Measurements from ENCODE around the gene RNFT2.
"Not testable (repeated sequence)": the region's sequence is repeated elsewhere in the genome, so short reads cannot be mapped to it uniquely, and the experiment has no call there.

RNFT2 gene

GRCh38 chr12:116808113-116809105 is 70.3 kb downstream of the RNFT2 start:
- no peak overlapping the region for H3K4me3 Mint-ChIP-seq
- no peaks in the 10 kb centered on the region for H3K36me3 Mint-ChIP-seq (ENCODE audit: low read depth)
- H3K4me1 Mint-ChIP-seq (ENCODE audit: low read depth), result peaks cover under 1% of the 10 kb centered on the region
- H3K9me3 Mint-ChIP-seq, result no peaks in the 10 kb centered on the region
- no peak overlapping the region for H3K27ac Mint-ChIP-seq
- no peaks in the 10 kb centered on the region for H3K27me3 Mint-ChIP-seq

- no peak overlapping the region for H3K27ac Mint-ChIP-seq
- H3K36me3 Mint-ChIP-seq (ENCODE audit: low read depth), result no peaks in the 10 kb centered on the region
- H3K4me1 Mint-ChIP-seq (ENCODE audit: low read depth), result peaks cover 4% of the 10 kb centered on the region
- no peak overlapping the region for H3K4me3 Mint-ChIP-seq
- no peaks in the 10 kb centered on the region for H3K9me3 Mint-ChIP-seq
- H3K27me3 Mint-ChIP-seq, result no peaks in the 10 kb centered on the region
Observed at GRCh38 chr12:116812238-116812637, 74.1 kb downstream of the RNFT2 start.

- no peaks in the 10 kb centered on the region for H3K27me3 Mint-ChIP-seq
- no peak overlapping the region for H3K27ac Mint-ChIP-seq
- H3K36me3 Mint-ChIP-seq (ENCODE audit: low read depth), result no peaks in the 10 kb centered on the region
- H3K9me3 Mint-ChIP-seq, result no peaks in the 10 kb centered on the region
- peaks cover 16% of the 10 kb centered on the region for H3K4me1 Mint-ChIP-seq (ENCODE audit: low read depth)
- H3K4me3 Mint-ChIP-seq, result no peak overlapping the region
Observed at GRCh38 chr12:116813271-116814041, 75.3 kb downstream of the RNFT2 start.

- not testable (repeated sequence) for H3K36me3 Mint-ChIP-seq (ENCODE audit: low read depth); H3K27me3 Mint-ChIP-seq; H3K9me3 Mint-ChIP-seq; H3K4me3 Mint-ChIP-seq; H3K27ac Mint-ChIP-seq
- H3K4me1 Mint-ChIP-seq (ENCODE audit: low read depth), result peaks cover 23% of the 10 kb centered on the region
Observed at GRCh38 chr12:116814766-116815165, 76.7 kb downstream of the RNFT2 start.

- Mint-ChIP-seq H3K9me3 (no peaks in the 10 kb centered on the region), H3K27me3 (no peaks in the 10 kb centered on the region), H3K4me3 (peak overlapping the region; percentile 96), H3K27ac (peak overlapping the region; percentile 95), H3K36me3 (ENCODE audit: low read depth) (no peaks in the 10 kb centered on the region), H3K4me1 (ENCODE audit: low read depth) (peaks cover 31% of the 10 kb centered on the region)
Observed at GRCh38 chr12:116818341-116818856, 80.3 kb downstream of the RNFT2 start.

GRCh38 chr12:116818948-116819832 is 81.1 kb downstream of the RNFT2 start:
- Mint-ChIP-seq H3K4me3 (peak overlapping the region; percentile 96), H3K27me3 (no peaks in the 10 kb centered on the region), H3K36me3 (ENCODE audit: low read depth) (no peaks in the 10 kb centered on the region), H3K27ac (peak overlapping the region; percentile 95), H3K4me1 (ENCODE audit: low read depth) (peaks cover 29% of the 10 kb centered on the region), H3K9me3 (no peaks in the 10 kb centered on the region)

- no peak overlapping the region for H3K4me3 Mint-ChIP-seq
- peaks cover 27% of the 10 kb centered on the region for H3K4me1 Mint-ChIP-seq (ENCODE audit: low read depth)
- H3K27me3 Mint-ChIP-seq, result no peaks in the 10 kb centered on the region
- peaks cover 5% of the 10 kb centered on the region for H3K36me3 Mint-ChIP-seq (ENCODE audit: low read depth)
- H3K27ac Mint-ChIP-seq, result no peak overlapping the region
- H3K9me3 Mint-ChIP-seq, result no peaks in the 10 kb centered on the region
Observed at GRCh38 chr12:116820064-116820656, 82.0 kb downstream of the RNFT2 start.

- H3K27ac Mint-ChIP-seq, result no peak overlapping the region
Observed at GRCh38 chr12:116821291-116821690, 83.2 kb downstream of the RNFT2 start.

GRCh38 chr12:116827432-116827831 is 89.3 kb downstream of the RNFT2 start:
- Mint-ChIP-seq H3K27me3 (no peaks in the 10 kb centered on the region), H3K9me3 (no peaks in the 10 kb centered on the region), H3K4me3 (no peak overlapping the region), H3K4me1 (ENCODE audit: low read depth) (no peaks in the 10 kb centered on the region), H3K36me3 (ENCODE audit: low read depth) (peaks cover 6% of the 10 kb centered on the region), H3K27ac (no peak overlapping the region)

More at GRCh38 chr12:116821291-116821690, 83.2 kb downstream of the RNFT2 start:
- peaks cover 6% of the 10 kb centered on the region for H3K36me3 Mint-ChIP-seq (ENCODE audit: low read depth)
- peaks cover 27% of the 10 kb centered on the region for H3K4me1 Mint-ChIP-seq (ENCODE audit: low read depth)
- no peaks in the 10 kb centered on the region for H3K27me3 Mint-ChIP-seq
- no peaks in the 10 kb centered on the region for H3K9me3 Mint-ChIP-seq
- no peak overlapping the region for H3K4me3 Mint-ChIP-seq

GRCh38 chr12:116832353-116832752 is 94.2 kb downstream of the RNFT2 start:
- Mint-ChIP-seq H3K4me3 (no peak overlapping the region), H3K4me1 (ENCODE audit: low read depth) (no peaks in the 10 kb centered on the region), H3K27ac (no peak overlapping the region), H3K27me3 (no peaks in the 10 kb centered on the region), H3K36me3 (ENCODE audit: low read depth) (peaks cover 14% of the 10 kb centered on the region), H3K9me3 (no peaks in the 10 kb centered on the region)

GRCh38 chr12:116833474-116833873 is 95.4 kb downstream of the RNFT2 start:
- Mint-ChIP-seq H3K4me1 (ENCODE audit: low read depth) (no peaks in the 10 kb centered on the region), H3K9me3 (no peaks in the 10 kb centered on the region)

GRCh38 chr12:116835484-116835883 is 97.4 kb downstream of the RNFT2 start:
- H3K27me3 Mint-ChIP-seq, result no peaks in the 10 kb centered on the region
- H3K27ac Mint-ChIP-seq, result no peak overlapping the region
- H3K36me3 Mint-ChIP-seq (ENCODE audit: low read depth), result peaks cover 17% of the 10 kb centered on the region
- no peaks in the 10 kb centered on the region for H3K4me1 Mint-ChIP-seq (ENCODE audit: low read depth)
- H3K4me3 Mint-ChIP-seq, result no peak overlapping the region
- H3K9me3 Mint-ChIP-seq, result no peaks in the 10 kb centered on the region

More at GRCh38 chr12:116833474-116833873, 95.4 kb downstream of the RNFT2 start:
- Mint-ChIP-seq H3K27me3 (no peaks in the 10 kb centered on the region), H3K27ac (no peak overlapping the region), H3K36me3 (ENCODE audit: low read depth) (peaks cover 17% of the 10 kb centered on the region), H3K4me3 (no peak overlapping the region)

- no peaks in the 10 kb centered on the region for H3K9me3 Mint-ChIP-seq
- H3K27me3 Mint-ChIP-seq, result no peaks in the 10 kb centered on the region
- H3K4me3 Mint-ChIP-seq, result no peak overlapping the region
- H3K36me3 Mint-ChIP-seq (ENCODE audit: low read depth), result peaks cover 17% of the 10 kb centered on the region
- no peak overlapping the region for H3K27ac Mint-ChIP-seq
- H3K4me1 Mint-ChIP-seq (ENCODE audit: low read depth), result no peaks in the 10 kb centered on the region
Observed at GRCh38 chr12:116837097-116837496, 99.0 kb downstream of the RNFT2 start.

- no peaks in the 10 kb centered on the region for H3K4me1 Mint-ChIP-seq (ENCODE audit: low read depth)
- H3K27ac Mint-ChIP-seq, result no peak overlapping the region
- no peaks in the 10 kb centered on the region for H3K9me3 Mint-ChIP-seq
- peaks cover 17% of the 10 kb centered on the region for H3K36me3 Mint-ChIP-seq (ENCODE audit: low read depth)
- no peak overlapping the region for H3K4me3 Mint-ChIP-seq
- H3K27me3 Mint-ChIP-seq, result no peaks in the 10 kb centered on the region
Observed at GRCh38 chr12:116838365-116838764, 100.2 kb downstream of the RNFT2 start.

Data from stimulated activated naive CD8-positive, alpha-beta T cell treated with anti-CD3 and anti-CD28 coated beads, Interleukin-15, Interleukin-2, amounts not matched to agents 100 ng/mL and 50 ng/mL, for 24 hours (primary cell).